Brain microvascular endothelial cell (primary cell): ENCODE measurements around the gene IGHMBP2.

Experiments used
- DNase-seq: peaks from one replicate; pipeline ENCODE4 v3.0.0-alpha.2; 2020
- H3K27ac ChIP-seq: fragments of 250-450 bp; sonication (Bioruptor Pico); 2 replicates; pipeline ENCODE4 v1.5.1; 2020; ENCODE audit warnings: mild to moderate bottlenecking, moderate library complexity
- H3K27me3 ChIP-seq: fragments of 250-450 bp; sonication (Bioruptor Pico); replicated peaks from 2 replicates; pipeline ENCODE4 v1.5.1; 2020; ENCODE audit warnings: mild to moderate bottlenecking
- H3K36me3 ChIP-seq: fragments of 250-450 bp; sonication (Bioruptor Pico); replicated peaks from 2 replicates; pipeline ENCODE4 v1.5.1; 2020; ENCODE audit warnings: mild to moderate bottlenecking
- H3K4me3 ChIP-seq: 2 replicates; pipeline ENCODE4 v1.5.1; 2011; ENCODE audit warnings: low read depth, mild to moderate bottlenecking, control low read depth, low read length, moderate library complexity
- in situ Hi-C: cut with HindIII; loops from 2 replicates; pipeline ENCODE4 v1.10.0; 2017; ENCODE audit warnings: low sequenced_read_pairs, low pct_ligation_motif_present
- TF ChIP-seq, protein P1 (sequence below): IDR thresholded peaks from 2 replicates; pipeline ENCODE4 v1.5.1; 2011; ENCODE audit warnings: low read depth, mild to moderate bottlenecking, moderate library complexity, low read length, control low read depth, inconsistent platforms; ENCODE audit errors: missing control alignments

IGHMBP2 gene

GRCh38 chr11:68925611-68926010 lies 21.9 kb downstream of the IGHMBP2 start:
- in situ Hi-C loops: no loop called here
- Histone ChIP-seq H3K27me3 (no peaks in the 10 kb centered on the region), H3K36me3 (peaks cover 26% of the 10 kb centered on the region), H3K4me3 (no peak overlapping the region), H3K27ac (no peak overlapping the region)
- TF ChIP-seq, protein P1, sequence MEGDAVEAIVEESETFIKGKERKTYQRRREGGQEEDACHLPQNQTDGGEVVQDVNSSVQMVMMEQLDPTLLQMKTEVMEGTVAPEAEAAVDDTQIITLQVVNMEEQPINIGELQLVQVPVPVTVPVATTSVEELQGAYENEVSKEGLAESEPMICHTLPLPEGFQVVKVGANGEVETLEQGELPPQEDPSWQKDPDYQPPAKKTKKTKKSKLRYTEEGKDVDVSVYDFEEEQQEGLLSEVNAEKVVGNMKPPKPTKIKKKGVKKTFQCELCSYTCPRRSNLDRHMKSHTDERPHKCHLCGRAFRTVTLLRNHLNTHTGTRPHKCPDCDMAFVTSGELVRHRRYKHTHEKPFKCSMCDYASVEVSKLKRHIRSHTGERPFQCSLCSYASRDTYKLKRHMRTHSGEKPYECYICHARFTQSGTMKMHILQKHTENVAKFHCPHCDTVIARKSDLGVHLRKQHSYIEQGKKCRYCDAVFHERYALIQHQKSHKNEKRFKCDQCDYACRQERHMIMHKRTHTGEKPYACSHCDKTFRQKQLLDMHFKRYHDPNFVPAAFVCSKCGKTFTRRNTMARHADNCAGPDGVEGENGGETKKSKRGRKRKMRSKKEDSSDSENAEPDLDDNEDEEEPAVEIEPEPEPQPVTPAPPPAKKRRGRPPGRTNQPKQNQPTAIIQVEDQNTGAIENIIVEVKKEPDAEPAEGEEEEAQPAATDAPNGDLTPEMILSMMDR: no peak
- DNase-seq: no peak

DNA sequence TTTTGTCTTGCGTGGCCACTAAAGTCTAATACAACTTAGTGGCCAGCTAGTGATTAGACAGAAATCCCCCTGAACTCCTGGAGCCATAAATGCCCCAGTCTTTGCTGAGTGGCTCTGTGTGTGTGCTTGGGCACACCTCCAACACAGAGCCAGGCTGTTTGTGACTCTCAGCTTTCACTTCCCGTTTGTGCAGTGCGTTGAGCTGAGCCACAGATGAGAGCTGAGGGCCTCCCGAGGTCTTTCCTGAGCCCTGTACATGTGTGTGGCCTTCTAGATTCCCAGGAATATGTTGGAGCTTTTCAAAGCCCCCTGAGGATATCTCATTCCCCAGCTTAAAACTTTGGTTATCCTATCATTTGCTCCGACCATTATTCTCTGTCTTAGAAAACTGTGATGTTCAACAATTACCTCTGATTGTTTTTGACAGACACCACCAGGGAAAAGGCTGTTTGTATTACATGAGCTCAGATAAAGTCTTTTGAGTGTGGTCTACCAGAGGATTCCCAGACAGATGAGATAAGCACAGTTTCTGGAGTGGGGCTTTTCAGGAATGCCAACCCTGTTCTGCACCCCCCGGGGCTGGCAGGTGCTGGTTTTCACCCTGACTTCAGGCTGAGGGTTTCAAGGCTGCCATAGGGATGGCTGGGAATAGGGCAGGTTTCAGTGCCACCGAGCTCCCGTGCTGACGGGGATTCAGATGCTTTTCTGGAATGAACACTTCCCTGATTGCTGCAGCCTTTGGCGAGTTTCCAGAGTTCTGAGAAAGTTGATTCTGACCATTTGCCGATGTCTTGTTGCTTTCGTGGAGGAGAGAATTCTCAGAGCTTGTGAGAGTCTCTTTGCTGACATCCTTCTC lies 23.8 kb downstream of the IGHMBP2 start:
- Histone ChIP-seq H3K4me3 (no peak overlapping the region), H3K27me3 (no peaks in the 10 kb centered on the region), H3K36me3 (peaks cover 31% of the 10 kb centered on the region), H3K27ac (no peak overlapping the region)
- no peak for DNase-seq
- TF ChIP-seq, protein P1: no peak
- in situ Hi-C loops: no loop called here

DNA sequence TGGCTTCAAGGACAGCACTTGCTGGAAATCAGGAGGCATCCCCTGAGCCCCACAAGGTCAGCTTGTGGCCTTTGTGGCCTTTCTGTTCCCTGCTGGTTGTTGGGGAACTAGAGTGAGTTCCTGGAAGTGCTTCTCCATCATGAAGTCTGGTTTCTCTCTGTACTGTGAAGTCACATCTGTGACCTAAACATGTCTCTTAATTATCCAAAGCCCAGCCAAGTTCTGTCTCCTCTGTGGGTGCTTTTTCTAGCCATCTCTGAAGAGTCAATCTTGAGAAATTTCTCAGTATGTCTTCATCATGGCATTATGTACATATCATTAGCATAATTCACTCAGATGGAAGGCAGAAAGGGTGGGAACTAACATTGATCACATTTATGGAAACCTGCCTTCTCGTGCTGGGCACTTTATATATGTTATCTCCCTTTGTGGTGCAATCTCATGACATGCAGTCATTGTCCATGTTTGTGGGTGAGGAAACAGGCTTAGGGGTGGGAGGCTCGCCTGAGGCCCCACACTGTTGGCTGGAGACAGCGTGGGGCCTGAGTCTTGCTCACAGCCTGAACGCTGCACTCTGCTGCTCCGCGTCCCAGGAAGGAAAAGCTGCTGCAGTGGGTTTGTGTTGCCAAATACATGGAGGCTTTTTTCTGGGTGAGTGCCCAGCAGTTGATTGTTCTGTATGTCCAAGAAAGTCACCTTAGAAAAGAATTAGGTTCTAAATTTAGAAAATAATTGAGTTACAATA lies 24.6 kb downstream of the IGHMBP2 start:
- in situ Hi-C loops: no loop called here
- H3K36me3 ChIP-seq: peaks cover 31% of the 10 kb centered on the region

DNA sequence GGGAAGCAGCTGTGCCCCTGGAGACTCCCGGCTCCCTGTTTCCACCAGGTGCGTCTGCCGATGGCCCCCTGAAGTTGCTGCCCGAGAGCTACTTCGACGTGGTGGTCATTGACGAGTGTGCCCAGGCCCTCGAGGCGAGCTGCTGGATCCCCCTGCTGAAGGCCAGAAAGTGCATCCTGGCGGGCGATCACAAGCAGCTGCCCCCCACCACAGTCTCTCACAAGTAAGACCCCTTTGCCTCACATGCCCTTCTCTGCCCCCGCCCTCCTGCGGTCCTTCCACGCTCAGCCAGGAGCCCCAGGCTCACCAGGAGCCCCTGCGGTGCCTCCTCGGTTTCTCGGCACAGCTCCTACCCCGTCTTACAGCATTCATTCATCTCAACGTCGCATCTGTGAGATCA lies 25.4 kb downstream of the IGHMBP2 start:
- no peak for DNase-seq
- H3K4me3 ChIP-seq: no peak overlapping the region
- H3K27ac ChIP-seq: no peak overlapping the region
- TF ChIP-seq, protein P1: no peak
- in situ Hi-C loops: no loop called here
- peaks cover 29% of the 10 kb centered on the region for H3K36me3 ChIP-seq
- no peaks in the 10 kb centered on the region for H3K27me3 ChIP-seq

More for the DNA sequence above, 24.6 kb downstream of the IGHMBP2 start:
- TF ChIP-seq, protein P1: no peak
- DNase-seq: no peak
- H3K27ac ChIP-seq: no peak overlapping the region
- no peak overlapping the region for H3K4me3 ChIP-seq
- H3K27me3 ChIP-seq: no peaks in the 10 kb centered on the region

GRCh38 chr11:68929706-68930570 lies 26.2 kb downstream of the IGHMBP2 start:
- H3K4me3 ChIP-seq: no peak overlapping the region
- in situ Hi-C loops: no loop called here
- no peak for DNase-seq
- peaks cover 29% of the 10 kb centered on the region for H3K36me3 ChIP-seq
- no peak overlapping the region for H3K27ac ChIP-seq
- TF ChIP-seq, protein P1: no peak
- H3K27me3 ChIP-seq: no peaks in the 10 kb centered on the region
